A673 (cell line): ENCODE measurements around the gene ABCG1.

Experiments
- EZH2 ChIP-seq: fragments of 200-600 bp; sonication (generic); IDR thresholded peaks from 2 replicates; pipeline ENCODE4 v1.6.1; 2017; ENCODE audit warnings: borderline replicate concordance, low read depth, mild to moderate bottlenecking, mixed read lengths, antibody characterized with exemption, low read length; ENCODE audit not compliant: poor library complexity, severe bottlenecking
- TF ChIP-seq, protein P1 (sequence below): fragments of 300-800, 200-600 bp; sonication (generic); conservative IDR thresholded peaks from 2 replicates; pipeline ENCODE4 v1.5.1; 2017; ENCODE audit warnings: low read depth, mild to moderate bottlenecking, antibody characterized with exemption, low read length, moderate library complexity, mixed read lengths

DNA sequence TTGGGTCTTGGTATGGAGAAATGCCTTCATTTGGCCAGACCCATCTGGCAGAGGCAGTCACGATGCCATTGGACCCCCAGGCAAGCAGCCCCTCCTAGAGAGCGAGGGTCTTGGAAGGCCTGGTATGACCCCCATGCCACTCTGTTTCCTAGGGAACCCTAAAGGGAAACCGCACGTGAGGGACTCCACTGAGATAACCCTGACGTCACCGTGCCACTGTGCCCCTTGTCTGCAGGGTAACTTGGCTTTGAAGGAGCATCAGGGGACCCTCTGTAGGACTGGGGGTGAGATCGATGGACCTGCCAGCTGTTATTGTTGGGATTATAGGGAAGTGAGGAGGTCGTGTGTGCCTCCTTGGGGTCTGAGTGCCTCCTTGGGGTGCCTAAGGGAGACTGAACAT lies 34.5 kb downstream of the ABCG1 start:
- TF ChIP-seq, protein P1, sequence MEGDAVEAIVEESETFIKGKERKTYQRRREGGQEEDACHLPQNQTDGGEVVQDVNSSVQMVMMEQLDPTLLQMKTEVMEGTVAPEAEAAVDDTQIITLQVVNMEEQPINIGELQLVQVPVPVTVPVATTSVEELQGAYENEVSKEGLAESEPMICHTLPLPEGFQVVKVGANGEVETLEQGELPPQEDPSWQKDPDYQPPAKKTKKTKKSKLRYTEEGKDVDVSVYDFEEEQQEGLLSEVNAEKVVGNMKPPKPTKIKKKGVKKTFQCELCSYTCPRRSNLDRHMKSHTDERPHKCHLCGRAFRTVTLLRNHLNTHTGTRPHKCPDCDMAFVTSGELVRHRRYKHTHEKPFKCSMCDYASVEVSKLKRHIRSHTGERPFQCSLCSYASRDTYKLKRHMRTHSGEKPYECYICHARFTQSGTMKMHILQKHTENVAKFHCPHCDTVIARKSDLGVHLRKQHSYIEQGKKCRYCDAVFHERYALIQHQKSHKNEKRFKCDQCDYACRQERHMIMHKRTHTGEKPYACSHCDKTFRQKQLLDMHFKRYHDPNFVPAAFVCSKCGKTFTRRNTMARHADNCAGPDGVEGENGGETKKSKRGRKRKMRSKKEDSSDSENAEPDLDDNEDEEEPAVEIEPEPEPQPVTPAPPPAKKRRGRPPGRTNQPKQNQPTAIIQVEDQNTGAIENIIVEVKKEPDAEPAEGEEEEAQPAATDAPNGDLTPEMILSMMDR, result no peak
- TF ChIP-seq EZH2, result no peak
